ENCODE measurements around the gene ITGB8. TPM values are rescaled to one million over a fixed set of nuclear protein-coding genes. Genes with fewer than 3 reads are reported as not detected.

Gene ITGB8
- total and polyA plus RNA-seq, 2 experiments from 2014 or later = 0.71 to 3.0 TPM

DNA sequence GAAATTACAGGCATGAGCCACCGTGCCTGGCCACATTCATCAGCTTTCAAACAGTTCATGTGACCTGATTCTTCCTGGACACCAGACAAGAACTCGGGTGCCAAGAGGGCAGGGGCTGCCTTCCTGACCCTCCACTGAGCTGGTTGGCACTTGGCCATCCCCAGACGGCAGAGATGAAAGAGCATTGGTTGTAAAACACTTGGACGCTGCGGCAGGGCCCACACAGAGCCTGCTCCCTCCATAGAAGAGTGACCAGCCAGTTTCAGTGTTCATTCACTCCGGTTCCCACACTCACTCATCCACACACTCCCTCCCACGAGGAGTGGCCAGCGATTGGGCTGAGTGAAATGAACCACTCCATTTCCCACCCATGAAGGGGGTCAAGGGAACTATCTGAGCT is 112.3 kb downstream of the ITGB8 start:
- H3K4me1 ChIP-seq (ENCODE audit: insufficient read depth) = no peaks in the 10 kb centered on the region
- H2AFZ ChIP-seq = peak overlapping the region; percentile 38; the same call in 1 of the 2 replicates
- H3K4me3 ChIP-seq = no peak overlapping the region
- no peak overlapping the region for H3K27ac ChIP-seq (ENCODE audit: low read depth)
- Mint-ChIP-seq H3K9me3 (no peaks in the 10 kb centered on the region; the same call in 2 of the 3 replicates), H3K27ac (no peak overlapping the region), H3K4me3 (no peak overlapping the region), H3K4me1 (peaks cover 9% of the 10 kb centered on the region; the same call in 1 of the 3 replicates), H3K27me3 (ENCODE audit: insufficient read depth, low read depth, poor library complexity) (peaks cover 1% of the 10 kb centered on the region), H3K36me3 (ENCODE audit: low read depth) (no peaks in the 10 kb centered on the region)
- DNase-seq (ENCODE audit: low spot score) (no peak), ATAC-seq (no peak)
- no peaks in the 10 kb centered on the region for H3F3A ChIP-seq (replicated peaks; ENCODE audit: low read depth)
- no peaks in the 10 kb centered on the region for H3K36me3 ChIP-seq (ENCODE audit: insufficient read depth)
- no peaks in the 10 kb centered on the region for H3K79me2 ChIP-seq (replicated peaks; ENCODE audit: insufficient read depth)
- TF ChIP-seq EZH2phosphoT487 (IDR thresholded peaks at IDR 0.05; ENCODE audit: unreplicated experiment) = no peak
- TF ChIP-seq ZNF114 (CRISPR knock-in tag; IDR thresholded peaks at IDR 0.05) = no peak
- no peak for TF ChIP-seq ZNF331 (CRISPR knock-in tag; IDR thresholded peaks at IDR 0.05; ENCODE audit: low read depth)
- no peak for TF ChIP-seq EZH2 (IDR thresholded peaks at IDR 0.05; ENCODE audit: low read depth, unreplicated experiment)
- TF ChIP-seq ETS1 (IDR thresholded peaks at IDR 0.05) = no peak
- no peak for TF ChIP-seq CREB1 (CRISPR knock-in tag; IDR thresholded peaks at IDR 0.05; ENCODE audit: low read depth)
- no peak for TF ChIP-seq CTCF (conservative IDR thresholded peaks at IDR 0.05; ENCODE audit: low read depth in 2 of 2)
- TF ChIP-seq, protein P1, sequence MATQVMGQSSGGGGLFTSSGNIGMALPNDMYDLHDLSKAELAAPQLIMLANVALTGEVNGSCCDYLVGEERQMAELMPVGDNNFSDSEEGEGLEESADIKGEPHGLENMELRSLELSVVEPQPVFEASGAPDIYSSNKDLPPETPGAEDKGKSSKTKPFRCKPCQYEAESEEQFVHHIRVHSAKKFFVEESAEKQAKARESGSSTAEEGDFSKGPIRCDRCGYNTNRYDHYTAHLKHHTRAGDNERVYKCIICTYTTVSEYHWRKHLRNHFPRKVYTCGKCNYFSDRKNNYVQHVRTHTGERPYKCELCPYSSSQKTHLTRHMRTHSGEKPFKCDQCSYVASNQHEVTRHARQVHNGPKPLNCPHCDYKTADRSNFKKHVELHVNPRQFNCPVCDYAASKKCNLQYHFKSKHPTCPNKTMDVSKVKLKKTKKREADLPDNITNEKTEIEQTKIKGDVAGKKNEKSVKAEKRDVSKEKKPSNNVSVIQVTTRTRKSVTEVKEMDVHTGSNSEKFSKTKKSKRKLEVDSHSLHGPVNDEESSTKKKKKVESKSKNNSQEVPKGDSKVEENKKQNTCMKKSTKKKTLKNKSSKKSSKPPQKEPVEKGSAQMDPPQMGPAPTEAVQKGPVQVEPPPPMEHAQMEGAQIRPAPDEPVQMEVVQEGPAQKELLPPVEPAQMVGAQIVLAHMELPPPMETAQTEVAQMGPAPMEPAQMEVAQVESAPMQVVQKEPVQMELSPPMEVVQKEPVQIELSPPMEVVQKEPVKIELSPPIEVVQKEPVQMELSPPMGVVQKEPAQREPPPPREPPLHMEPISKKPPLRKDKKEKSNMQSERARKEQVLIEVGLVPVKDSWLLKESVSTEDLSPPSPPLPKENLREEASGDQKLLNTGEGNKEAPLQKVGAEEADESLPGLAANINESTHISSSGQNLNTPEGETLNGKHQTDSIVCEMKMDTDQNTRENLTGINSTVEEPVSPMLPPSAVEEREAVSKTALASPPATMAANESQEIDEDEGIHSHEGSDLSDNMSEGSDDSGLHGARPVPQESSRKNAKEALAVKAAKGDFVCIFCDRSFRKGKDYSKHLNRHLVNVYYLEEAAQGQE (IDR thresholded peaks at IDR 0.05; ENCODE audit: unreplicated experiment) = no peak
- TF ChIP-seq, protein P2, sequence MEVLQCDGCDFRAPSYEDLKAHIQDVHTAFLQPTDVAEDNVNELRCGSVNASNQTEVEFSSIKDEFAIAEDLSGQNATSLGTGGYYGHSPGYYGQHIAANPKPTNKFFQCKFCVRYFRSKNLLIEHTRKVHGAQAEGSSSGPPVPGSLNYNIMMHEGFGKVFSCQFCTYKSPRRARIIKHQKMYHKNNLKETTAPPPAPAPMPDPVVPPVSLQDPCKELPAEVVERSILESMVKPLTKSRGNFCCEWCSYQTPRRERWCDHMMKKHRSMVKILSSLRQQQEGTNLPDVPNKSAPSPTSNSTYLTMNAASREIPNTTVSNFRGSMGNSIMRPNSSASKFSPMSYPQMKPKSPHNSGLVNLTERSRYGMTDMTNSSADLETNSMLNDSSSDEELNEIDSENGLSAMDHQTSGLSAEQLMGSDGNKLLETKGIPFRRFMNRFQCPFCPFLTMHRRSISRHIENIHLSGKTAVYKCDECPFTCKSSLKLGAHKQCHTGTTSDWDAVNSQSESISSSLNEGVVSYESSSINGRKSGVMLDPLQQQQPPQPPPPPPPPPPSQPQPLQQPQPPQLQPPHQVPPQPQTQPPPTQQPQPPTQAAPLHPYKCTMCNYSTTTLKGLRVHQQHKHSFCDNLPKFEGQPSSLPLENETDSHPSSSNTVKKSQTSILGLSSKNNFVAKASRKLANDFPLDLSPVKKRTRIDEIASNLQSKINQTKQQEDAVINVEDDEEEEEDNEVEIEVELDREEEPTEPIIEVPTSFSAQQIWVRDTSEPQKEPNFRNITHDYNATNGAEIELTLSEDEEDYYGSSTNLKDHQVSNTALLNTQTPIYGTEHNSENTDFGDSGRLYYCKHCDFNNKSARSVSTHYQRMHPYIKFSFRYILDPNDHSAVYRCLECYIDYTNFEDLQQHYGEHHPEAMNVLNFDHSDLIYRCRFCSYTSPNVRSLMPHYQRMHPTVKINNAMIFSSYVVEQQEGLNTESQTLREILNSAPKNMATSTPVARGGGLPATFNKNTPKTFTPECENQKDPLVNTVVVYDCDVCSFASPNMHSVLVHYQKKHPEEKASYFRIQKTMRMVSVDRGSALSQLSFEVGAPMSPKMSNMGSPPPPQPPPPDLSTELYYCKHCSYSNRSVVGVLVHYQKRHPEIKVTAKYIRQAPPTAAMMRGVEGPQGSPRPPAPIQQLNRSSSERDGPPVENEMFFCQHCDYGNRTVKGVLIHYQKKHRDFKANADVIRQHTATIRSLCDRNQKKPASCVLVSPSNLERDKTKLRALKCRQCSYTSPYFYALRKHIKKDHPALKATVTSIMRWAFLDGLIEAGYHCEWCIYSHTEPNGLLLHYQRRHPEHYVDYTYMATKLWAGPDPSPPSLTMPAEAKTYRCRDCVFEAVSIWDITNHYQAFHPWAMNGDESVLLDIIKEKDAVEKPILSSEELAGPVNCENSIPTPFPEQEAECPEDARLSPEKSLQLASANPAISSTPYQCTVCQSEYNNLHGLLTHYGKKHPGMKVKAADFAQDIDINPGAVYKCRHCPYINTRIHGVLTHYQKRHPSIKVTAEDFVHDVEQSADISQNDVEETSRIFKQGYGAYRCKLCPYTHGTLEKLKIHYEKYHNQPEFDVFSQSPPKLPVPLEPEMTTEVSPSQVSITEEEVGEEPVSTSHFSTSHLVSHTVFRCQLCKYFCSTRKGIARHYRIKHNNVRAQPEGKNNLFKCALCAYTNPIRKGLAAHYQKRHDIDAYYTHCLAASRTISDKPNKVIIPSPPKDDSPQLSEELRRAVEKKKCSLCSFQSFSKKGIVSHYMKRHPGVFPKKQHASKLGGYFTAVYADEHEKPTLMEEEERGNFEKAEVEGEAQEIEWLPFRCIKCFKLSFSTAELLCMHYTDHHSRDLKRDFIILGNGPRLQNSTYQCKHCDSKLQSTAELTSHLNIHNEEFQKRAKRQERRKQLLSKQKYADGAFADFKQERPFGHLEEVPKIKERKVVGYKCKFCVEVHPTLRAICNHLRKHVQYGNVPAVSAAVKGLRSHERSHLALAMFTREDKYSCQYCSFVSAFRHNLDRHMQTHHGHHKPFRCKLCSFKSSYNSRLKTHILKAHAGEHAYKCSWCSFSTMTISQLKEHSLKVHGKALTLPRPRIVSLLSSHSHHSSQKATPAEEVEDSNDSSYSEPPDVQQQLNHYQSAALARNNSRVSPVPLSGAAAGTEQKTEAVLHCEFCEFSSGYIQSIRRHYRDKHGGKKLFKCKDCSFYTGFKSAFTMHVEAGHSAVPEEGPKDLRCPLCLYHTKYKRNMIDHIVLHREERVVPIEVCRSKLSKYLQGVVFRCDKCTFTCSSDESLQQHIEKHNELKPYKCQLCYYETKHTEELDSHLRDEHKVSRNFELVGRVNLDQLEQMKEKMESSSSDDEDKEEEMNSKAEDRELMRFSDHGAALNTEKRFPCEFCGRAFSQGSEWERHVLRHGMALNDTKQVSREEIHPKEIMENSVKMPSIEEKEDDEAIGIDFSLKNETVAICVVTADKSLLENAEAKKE (CRISPR knock-in tag; IDR thresholded peaks at IDR 0.05) = no peak
- TF ChIP-seq POLR2AphosphoS5 (IDR thresholded peaks at IDR 0.05; ENCODE audit: low read depth) = no peak
- no peak for TF ChIP-seq JUNB (IDR thresholded peaks at IDR 0.05; ENCODE audit: unreplicated experiment)
- no peak for TF ChIP-seq NANOG (IDR thresholded peaks at IDR 0.05; ENCODE audit: borderline replicate concordance)
- no peak for TF ChIP-seq STAT1 (IDR thresholded peaks at IDR 0.05; ENCODE audit: unreplicated experiment)
- no peaks in the 10 kb centered on the region for H3K27me3 ChIP-seq (ENCODE audit: insufficient read depth)
- H3K9me2 ChIP-seq (ENCODE audit: insufficient read depth) = no peaks in the 10 kb centered on the region
- no peak overlapping the region for H3K4me2 ChIP-seq
- H4K20me1 ChIP-seq (replicated peaks; ENCODE audit: insufficient read depth) = no peaks in the 10 kb centered on the region

Data from GM23338 (cell line).